ENCODE data around the gene GPR119. TPM values are rescaled to one million over a fixed set of nuclear protein-coding genes. Genes with fewer than 3 reads are reported as not detected.
A peak's percentile ranks its signal among the peaks of the same experiment; 100 is the strongest.
"Not testable (repeated sequence)": the region's sequence is repeated elsewhere in the genome, so short reads cannot be mapped to it uniquely, and the experiment has no call there.

GPR119 gene
- total and polyA plus RNA-seq, 2 of the 4 experiments (the other 2 are of a cell fraction), result not detected

DNA sequence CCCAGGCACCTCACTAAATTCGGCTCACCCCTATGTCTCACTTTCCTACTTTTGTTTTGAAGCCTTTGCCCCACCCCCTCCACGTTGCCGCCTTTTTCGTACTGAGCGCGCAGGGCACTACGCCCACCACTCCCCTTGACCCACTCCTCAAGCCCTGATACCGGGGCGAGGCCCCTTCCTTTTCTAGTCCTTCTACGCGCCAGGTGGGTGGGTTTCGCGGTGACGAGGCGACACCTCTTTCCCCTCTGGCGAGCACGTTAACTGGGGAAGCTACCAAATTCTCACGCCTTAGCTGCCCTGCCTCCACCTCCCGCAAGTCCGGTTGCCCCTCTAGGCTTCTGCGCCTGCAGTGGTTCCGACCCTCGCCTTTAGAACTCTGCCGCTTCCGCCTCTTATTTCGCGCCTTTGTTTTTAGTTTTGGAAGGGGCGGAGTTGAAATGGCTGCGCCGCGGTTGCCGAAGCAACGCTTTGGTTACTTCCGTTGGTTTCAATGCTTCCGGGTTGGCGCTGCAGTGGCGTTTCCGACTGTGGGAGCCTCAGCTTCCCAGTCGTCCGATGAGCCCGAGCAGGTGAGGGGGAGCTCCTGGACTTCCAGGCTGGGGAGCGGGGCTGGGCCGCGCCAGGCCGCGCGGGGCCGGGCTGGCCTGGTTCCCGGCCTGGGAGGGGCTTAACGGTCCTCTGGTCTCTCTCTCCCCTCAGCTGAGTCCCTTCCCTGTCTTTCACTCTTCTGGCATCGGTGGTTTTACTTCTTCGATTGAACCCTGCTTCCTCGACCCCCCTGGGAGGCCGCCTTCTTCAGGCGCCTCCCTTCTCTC, 45.9 kb downstream of the GPR119 start, which contains the start of gene SLC25A14:
TSS of gene SLC25A14 (plus strand) at position 512 of the 815 bp plus-strand sequence. CDS start 360 bp downstream, outside the sequence.
- no peak within 1 kb of the TSS for H3K4ac ChIP-seq (ENCODE audit: low read depth, low read length)
- peak within 1 kb of the TSS; percentile 67 for H3K9ac ChIP-seq (ENCODE audit: low read depth, low read length)
- peak within 1 kb of the TSS; percentile 95 for H2AFZ ChIP-seq (replicated peaks; ENCODE audit: low read length, poor library complexity)
- H3K56ac ChIP-seq (ENCODE audit: extremely low read depth, insufficient read depth, low read length), result peak within 1 kb of the TSS; percentile 10; the same call in 1 of the 2 replicates
- BruUV-seq (replicated peaks), result no TSS peak
- H2BK15ac ChIP-seq (ENCODE audit: low read depth, low read length), result no peak within 1 kb of the TSS; the same call in 2 of the 3 replicates
- peak within 1 kb of the TSS; percentile 87 for H3K4me2 ChIP-seq (ENCODE audit: low read depth, low read length)
- in situ Hi-C loops (cut with MboI; ENCODE audit: low sequenced_read_pairs) (no loop called here), dilution Hi-C loops (cut with HindIII; ENCODE audit: low sequenced_read_pairs, unreplicated experiment) (no loop called here), intact Hi-C loops (cut with micrococcal nuclease) (loop anchor here (2.0 kb wide), 1 partner anchor 71 kb away; the partner anchor contains the start of gene ZNF280C)
- no peak within 1 kb of the TSS for H2BK20ac ChIP-seq (ENCODE audit: low read depth, low read length)
- ATAC-seq (ENCODE audit: low read depth) (peak; percentile 91), DNase-seq (peak; percentile 66)
- CTCF ChIA-PET, result no interaction called here
- POLR2A ChIA-PET (ENCODE audit: unreplicated experiment), result no interaction called here
- peak within 1 kb of the TSS; percentile 7; the same call in 1 of the 2 replicates for H3K23ac ChIP-seq (ENCODE audit: low read depth, low read length)
- no peaks in the 10 kb centered on the region for H3K9me3 ChIP-seq (ENCODE audit: control insufficient read depth, insufficient read depth, low read length)
- peaks cover 2% of the 10 kb centered on the region; the same call in 1 of the 2 replicates for H3K27me3 ChIP-seq (ENCODE audit: control insufficient read depth, insufficient read depth, low read length)
- no peak within 1 kb of the TSS for H4K5ac ChIP-seq (ENCODE audit: low read depth, low read length)
- H2BK120ac ChIP-seq (ENCODE audit: low read depth, low read length), result no peak within 1 kb of the TSS
- no peaks in the 10 kb centered on the region for H4K20me1 ChIP-seq (ENCODE audit: insufficient read depth, low read length)
- peak within 1 kb of the TSS; percentile 21; the same call in 1 of the 2 replicates for H3K14ac ChIP-seq (replicated peaks; ENCODE audit: low read depth, low read length)
- H3K27ac ChIP-seq (ENCODE audit: insufficient read depth, low read length), result peak within 1 kb of the TSS; percentile 2; the same call in 1 of the 2 replicates
- no peak within 1 kb of the TSS for H2AK9ac ChIP-seq (replicated peaks; ENCODE audit: low read depth, low read length, poor library complexity)
- TF ChIP-seq MXI1 (IDR thresholded peaks at IDR 0.05; ENCODE audit: borderline replicate concordance, low read depth, low read length) (peak; percentile 32; the same call in 1 of the 2 replicates), CHD1 (IDR thresholded peaks at IDR 0.05; ENCODE audit: low read depth, low read length) (no peak)
- no peaks in the 10 kb centered on the region for H3K4me1 ChIP-seq (ENCODE audit: control insufficient read depth, insufficient read depth, low read length)
- H2AK5ac ChIP-seq (ENCODE audit: low read depth, low read length), result no peak within 1 kb of the TSS
- H3K9me1 ChIP-seq (ENCODE audit: insufficient read depth, low read length), result no peaks in the 10 kb centered on the region
- 29% methylated on average over 31 of the region's 55 CpGs; no CpG with 5 or more reads in 1 of the 2 experiments for WGBS, 2 experiments (ENCODE audit: extremely low coverage in 2 of 2, insufficient read length in 1 of 2)
- peak within 1 kb of the TSS; percentile 86 for H3K4me3 ChIP-seq (ENCODE audit: insufficient read depth, low read depth, low read length)
- no peak within 1 kb of the TSS for H3K18ac ChIP-seq (ENCODE audit: low read depth, low read length)
- 0 out of 4 replicates have a peak within 1 kb of the TSS, but pooled peaks of 1 of the 2 experiments have one; percentile 43 for H4K8ac ChIP-seq (ENCODE audit: low read depth in 2 of 2, low read length in 2 of 2)
- peaks cover 0 to 5% of the 10 kb centered on the region in 2 experiments; a peak in 3 of 4 replicates for H3K79me1 ChIP-seq (ENCODE audit: low read depth in 1 of 2, low read length in 2 of 2)
- no peak within 1 kb of the TSS for H4K91ac ChIP-seq (ENCODE audit: insufficient read depth, low read depth, low read length)
- no peaks in the 10 kb centered on the region for H3K36me3 ChIP-seq (ENCODE audit: control insufficient read depth, insufficient read depth, low read length)
- no peak within 1 kb of the TSS for H2BK5ac ChIP-seq (ENCODE audit: low read depth, low read length, poor library complexity, severe bottlenecking)

DNA sequence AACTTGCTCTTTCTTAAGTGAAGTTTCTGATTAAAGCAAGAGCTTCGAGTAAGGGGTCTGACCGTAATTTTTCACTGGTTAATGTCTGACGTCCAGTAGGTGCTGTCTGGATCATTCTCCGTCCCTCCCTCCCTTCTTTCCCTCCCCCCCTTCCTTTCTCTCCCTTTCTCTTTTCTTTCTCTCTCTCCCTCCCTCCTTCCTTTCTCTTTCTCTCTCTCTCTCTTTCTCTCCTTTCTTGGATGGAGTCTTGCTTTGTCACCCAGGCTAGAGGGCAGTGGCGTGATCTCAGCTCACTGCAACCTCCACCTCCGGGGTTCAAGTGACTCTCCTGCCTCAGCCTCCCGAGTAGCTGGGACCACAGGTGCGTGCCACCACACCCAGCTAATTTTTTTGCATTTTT, 46.6 kb downstream of the GPR119 start:
- H3K18ac ChIP-seq (ENCODE audit: low read depth, low read length); H3K4me1 ChIP-seq (ENCODE audit: control insufficient read depth, insufficient read depth, low read length); H3K9me3 ChIP-seq (ENCODE audit: control insufficient read depth, insufficient read depth, low read length); H3K9ac ChIP-seq (ENCODE audit: low read depth, low read length); H2AFZ ChIP-seq (replicated peaks; ENCODE audit: low read length, poor library complexity); H2BK5ac ChIP-seq (ENCODE audit: low read depth, low read length, poor library complexity, severe bottlenecking); H2BK120ac ChIP-seq (ENCODE audit: low read depth, low read length); DNase-seq; H3K27ac ChIP-seq (ENCODE audit: insufficient read depth, low read length); H2AK9ac ChIP-seq (replicated peaks; ENCODE audit: low read depth, low read length, poor library complexity); H3K79me1 ChIP-seq (ENCODE audit: low read depth in 1 of 2, low read length in 2 of 2); POLR2A ChIA-PET (ENCODE audit: unreplicated experiment); H3K4ac ChIP-seq (ENCODE audit: low read depth, low read length); H2AK5ac ChIP-seq (ENCODE audit: low read depth, low read length); BruUV-seq (replicated peaks); H2BK15ac ChIP-seq (ENCODE audit: low read depth, low read length); H4K5ac ChIP-seq (ENCODE audit: low read depth, low read length); H3K9me1 ChIP-seq (ENCODE audit: insufficient read depth, low read length); ATAC-seq (ENCODE audit: low read depth); in situ Hi-C loops (cut with MboI; ENCODE audit: low sequenced_read_pairs); H3K4me2 ChIP-seq (ENCODE audit: low read depth, low read length); H3K14ac ChIP-seq (replicated peaks; ENCODE audit: low read depth, low read length); H4K8ac ChIP-seq (ENCODE audit: low read depth in 2 of 2, low read length in 2 of 2); H3K56ac ChIP-seq (ENCODE audit: extremely low read depth, insufficient read depth, low read length); H2BK20ac ChIP-seq (ENCODE audit: low read depth, low read length); H3K4me3 ChIP-seq (ENCODE audit: insufficient read depth, low read depth, low read length); H3K23ac ChIP-seq (ENCODE audit: low read depth, low read length); dilution Hi-C loops (cut with HindIII; ENCODE audit: low sequenced_read_pairs, unreplicated experiment); H4K20me1 ChIP-seq (ENCODE audit: insufficient read depth, low read length); H3K27me3 ChIP-seq (ENCODE audit: control insufficient read depth, insufficient read depth, low read length); H4K91ac ChIP-seq (ENCODE audit: insufficient read depth, low read depth, low read length); H3K36me3 ChIP-seq (ENCODE audit: control insufficient read depth, insufficient read depth, low read length): not testable (repeated sequence)
- 70% methylated on average over 2 of the region's 8 CpGs; no CpG with 5 or more reads in 1 of the 2 experiments for WGBS, 2 experiments (ENCODE audit: extremely low coverage in 2 of 2, insufficient read length in 1 of 2)
- intact Hi-C loops (cut with micrococcal nuclease), result loop anchor here (2.0 kb wide), 1 partner anchor 70 kb away; the partner anchor contains the start of gene ZNF280C
- CTCF ChIA-PET, result interaction anchor here (0.7 kb wide), 1 partner anchor 265 kb away, joined by 3 read pairs; no protein-coding TSS in a partner anchor

Measured in IMR-90 (cell line).